Measurements from ENCODE around the gene BMPR1A.
"Not testable (repeated sequence)": the region's sequence is repeated elsewhere in the genome, so short reads cannot be mapped to it uniquely, and the experiment has no call there.

Gene BMPR1A

DNA sequence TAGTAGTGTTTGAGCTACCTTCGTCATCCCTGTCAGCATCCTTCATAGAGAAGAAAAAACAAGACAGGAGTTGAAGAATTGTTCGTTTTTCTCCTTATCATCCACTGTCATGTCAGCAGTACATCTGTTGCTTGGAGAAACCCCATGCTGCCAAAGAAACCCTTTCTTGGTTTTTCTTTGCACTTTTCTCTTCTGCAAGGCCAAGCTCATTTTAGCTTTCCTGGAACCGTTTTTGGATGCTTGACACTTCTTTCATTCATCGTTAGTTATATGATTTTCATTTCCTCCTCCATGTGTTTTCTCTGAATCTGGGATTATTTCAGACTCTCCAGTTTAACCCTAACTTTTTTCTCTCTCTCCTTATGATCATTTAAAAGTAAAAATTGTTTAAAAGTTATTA lies 142.1 kb downstream of the BMPR1A start:
- DNase-seq, result no peak

GRCh38 chr10:86899132-86899531 lies 142.7 kb downstream of the BMPR1A start:
- no peak for DNase-seq

DNA sequence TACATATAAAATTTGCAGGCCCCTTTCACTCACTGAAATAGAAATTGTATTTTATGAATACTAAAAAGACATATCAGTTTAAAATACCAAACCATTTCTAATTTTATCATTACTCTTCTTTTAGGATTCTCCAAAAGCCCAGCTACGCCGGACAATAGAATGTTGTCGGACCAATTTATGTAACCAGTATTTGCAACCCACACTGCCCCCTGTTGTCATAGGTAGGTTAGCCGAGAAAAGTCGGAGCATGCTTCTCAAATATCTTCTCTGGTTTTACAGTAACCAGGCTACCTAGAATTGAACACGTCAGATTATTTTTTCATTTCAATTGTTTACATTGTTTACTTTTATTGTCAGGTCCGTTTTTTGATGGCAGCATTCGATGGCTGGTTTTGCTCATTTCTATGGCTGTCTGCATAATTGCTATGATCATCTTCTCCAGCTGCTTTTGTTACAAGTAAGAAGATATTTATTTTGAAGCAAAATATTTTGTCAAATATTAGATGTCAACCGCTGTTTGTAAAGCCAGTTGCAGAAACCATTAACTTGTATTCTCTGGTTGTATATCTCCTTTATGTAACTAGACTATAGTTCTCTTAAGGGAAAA lies 143.4 kb downstream of the BMPR1A start:
- DNase-seq, result peak; percentile 14

GRCh38 chr10:86900955-86901354 lies 144.5 kb downstream of the BMPR1A start:
- no peak for DNase-seq

- DNase-seq, result no peak
Observed at GRCh38 chr10:86904600-86904999, 148.2 kb downstream of the BMPR1A start.

GRCh38 chr10:86905429-86905828 lies 149.0 kb downstream of the BMPR1A start:
- DNase-seq, result no peak

GRCh38 chr10:86914734-86915133 lies 158.3 kb downstream of the BMPR1A start:
- no peak for DNase-seq

DNA sequence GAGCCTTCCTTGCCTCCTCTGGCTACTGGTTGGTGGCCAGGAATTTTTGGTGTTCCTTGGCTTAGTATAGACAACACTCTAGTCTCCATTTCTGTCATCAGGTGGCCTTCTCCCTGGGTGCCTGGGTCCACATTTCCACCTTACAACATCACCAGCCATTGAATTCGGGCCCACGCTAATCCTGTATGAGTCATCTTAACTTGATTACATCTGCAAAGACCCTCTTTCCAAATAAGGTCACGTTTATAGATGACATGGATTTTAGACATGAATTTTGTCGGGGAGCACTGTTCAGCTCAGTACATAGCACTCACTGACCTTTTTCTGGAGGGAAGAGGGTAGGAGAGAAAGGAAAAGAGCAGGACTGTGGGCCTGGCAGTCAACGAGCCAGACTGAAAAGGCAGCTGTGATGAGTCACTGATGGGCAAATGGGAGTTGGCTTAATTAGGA lies 161.6 kb downstream of the BMPR1A start:
- no peak for DNase-seq

DNA sequence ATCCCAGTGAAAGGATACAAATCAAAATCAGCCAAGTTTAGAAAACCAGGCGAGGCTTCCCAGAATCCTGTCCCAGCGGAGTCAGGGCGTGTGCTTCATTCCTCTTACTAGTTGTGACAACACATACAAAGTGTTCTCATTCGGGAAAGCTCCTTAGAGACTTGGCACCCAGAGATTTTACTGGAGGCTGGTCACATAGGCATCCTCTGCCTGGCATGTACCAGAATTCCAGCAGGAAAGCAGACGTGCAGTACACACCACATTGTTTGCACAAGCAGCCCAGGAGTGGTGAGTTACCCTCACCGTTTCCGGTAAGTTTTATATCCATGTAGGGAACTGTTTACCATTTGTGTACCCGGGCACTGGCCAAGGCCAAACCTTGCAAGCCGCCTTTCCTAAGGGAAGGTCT lies 166.1 kb downstream of the BMPR1A start:
- DNase-seq, result no peak

- no peak for DNase-seq
Observed at GRCh38 chr10:86929468-86930380, 173.3 kb downstream of the BMPR1A start.

GRCh38 chr10:86931872-86932271 lies 175.5 kb downstream of the BMPR1A start:
- no peak for DNase-seq

DNA sequence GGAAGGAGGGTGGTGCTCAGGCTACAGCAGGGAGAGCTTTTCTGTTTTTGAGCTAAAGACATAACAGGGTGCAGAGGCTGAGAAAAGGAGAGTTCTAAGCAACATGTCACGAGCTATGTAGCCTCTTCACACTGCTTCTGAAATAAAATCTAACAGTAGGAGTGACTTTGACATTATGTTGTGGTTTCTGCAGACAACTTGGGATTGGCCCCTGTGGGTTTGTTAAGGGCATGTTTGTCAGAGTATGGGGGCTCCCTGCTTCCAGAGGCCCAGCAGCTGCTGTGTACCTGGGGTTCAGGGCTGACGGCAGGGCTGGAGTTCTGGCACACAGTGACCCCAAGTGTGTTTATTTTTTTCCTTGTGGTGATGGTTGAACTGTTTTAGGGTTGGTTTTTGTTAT lies 176.3 kb downstream of the BMPR1A start:
- DNase-seq, result no peak

DNA sequence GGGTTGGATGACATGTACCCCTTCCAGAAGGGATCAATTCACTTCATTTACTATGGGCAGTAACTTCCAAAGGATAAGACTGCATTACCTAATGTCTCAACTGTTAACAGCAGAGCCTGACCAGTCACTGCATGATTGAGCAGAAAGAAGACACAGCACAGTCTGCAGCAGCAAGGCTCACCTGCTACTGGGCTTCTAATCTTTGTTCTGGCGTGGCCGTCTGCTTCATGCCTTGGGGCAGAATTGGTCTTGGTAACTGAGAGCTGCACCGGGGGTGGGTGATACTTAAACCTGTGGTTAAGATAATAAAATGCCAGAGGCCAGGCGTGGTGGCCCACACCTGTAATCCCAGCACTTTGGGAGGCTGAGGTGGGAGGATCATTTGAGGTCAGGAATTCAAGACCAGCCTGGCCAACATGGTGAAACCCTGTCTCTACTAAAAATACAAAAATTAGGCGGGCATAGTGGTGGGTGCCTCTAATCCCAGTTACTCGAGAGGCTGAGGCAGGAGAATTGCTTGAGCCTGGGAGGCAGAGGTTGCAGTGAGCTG lies 177.8 kb downstream of the BMPR1A start:
- not testable (repeated sequence) for DNase-seq

GRCh38 chr10:86936661-86937501 lies 180.5 kb downstream of the BMPR1A start:
- no peak for DNase-seq

DNA sequence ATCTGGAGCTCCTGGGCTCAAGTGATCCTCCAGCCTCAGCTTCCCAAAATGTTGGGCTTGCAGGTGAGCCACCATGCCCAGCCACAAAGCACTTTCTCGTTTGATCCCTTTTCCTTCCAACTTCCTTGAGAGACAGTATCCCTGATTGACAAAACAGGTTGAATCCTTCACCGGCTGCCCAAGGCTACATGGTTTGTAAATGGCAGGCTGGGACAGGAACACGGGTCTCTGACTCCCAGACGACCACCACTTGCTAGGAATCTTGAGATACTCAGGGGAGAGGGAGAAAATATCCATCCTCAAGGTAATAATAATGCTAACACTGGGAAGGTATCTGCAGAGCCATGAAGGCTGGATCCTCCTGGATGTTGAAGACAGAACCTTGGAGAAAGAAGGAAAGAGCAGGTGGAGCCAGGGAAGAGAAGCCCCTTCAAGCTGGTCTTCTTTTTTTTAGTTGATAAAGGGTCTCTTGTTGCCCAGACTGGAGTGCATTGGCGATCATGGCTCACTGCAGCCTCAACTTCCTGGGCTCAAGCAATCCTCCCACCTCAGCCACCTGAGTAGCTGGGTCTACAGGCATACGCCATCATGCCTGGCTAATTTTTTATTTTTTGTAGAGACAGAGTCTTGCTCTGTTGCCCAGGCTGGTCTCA lies 181.2 kb downstream of the BMPR1A start:
- DNase-seq, result no peak

- DNase-seq, result no peak
Observed at GRCh38 chr10:86938260-86938659, 181.8 kb downstream of the BMPR1A start.

DNA sequence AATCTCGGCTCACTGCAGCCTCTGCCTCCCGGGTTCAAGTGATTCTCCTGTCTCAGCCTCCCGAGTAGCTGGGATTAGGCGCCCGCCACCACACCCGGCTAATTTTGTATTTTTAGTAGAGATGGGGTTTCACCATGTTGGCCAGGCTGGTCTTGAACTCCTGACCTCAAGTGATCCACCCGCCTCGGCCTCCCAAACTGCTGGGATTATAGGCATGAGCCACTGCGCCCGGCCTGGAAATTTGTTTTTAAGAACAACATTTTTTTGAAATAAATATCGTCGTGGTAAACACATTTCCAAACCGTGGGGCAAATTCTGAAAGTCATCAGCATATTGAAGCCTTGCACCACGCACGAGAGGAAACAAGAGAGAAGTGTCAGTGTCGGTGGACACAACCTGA lies 183.7 kb downstream of the BMPR1A start:
- not testable (repeated sequence) for DNase-seq

DNA sequence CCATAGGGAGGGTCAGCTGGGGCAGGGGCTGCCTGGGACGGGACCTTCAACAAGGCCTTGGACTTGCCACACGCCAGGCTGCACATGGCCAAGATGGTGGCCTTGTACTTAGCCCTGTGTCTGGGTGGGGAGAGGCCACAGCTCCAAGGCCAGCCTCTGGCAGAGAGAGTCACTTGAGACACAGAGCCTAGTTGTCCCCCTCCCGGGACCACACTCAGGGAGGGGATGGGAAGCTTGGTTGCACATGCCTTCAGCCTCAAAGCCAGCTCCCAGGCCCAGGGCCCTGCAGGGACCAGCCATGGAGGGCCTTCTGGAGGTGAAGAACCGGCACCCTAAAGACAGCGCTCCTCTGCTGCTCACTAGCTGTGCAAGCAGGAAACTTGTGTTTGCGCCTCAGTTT lies 184.3 kb downstream of the BMPR1A start:
- no peak for DNase-seq

DNA sequence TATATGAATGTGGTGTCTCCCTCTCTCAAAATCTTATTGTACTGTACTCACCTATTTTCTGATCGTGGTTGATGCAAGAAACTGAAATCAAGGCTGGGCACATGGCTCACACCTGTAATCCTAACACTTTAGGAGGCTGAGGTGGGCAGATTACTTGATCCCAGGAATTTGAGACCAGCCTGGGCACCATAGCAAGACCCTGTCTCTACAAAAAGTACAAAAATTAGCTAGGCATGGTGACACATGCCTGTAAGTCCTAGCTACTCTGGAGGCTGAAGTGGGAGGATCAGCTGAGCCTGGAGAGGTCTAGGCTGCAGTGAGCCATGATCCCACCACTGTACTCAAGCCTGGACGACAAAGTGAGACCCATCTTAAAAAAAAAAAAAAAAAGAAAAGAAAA lies 185.0 kb downstream of the BMPR1A start:
- no peak for DNase-seq

- no peak for DNase-seq
Observed at GRCh38 chr10:86941991-86942421, 185.6 kb downstream of the BMPR1A start.

DNA sequence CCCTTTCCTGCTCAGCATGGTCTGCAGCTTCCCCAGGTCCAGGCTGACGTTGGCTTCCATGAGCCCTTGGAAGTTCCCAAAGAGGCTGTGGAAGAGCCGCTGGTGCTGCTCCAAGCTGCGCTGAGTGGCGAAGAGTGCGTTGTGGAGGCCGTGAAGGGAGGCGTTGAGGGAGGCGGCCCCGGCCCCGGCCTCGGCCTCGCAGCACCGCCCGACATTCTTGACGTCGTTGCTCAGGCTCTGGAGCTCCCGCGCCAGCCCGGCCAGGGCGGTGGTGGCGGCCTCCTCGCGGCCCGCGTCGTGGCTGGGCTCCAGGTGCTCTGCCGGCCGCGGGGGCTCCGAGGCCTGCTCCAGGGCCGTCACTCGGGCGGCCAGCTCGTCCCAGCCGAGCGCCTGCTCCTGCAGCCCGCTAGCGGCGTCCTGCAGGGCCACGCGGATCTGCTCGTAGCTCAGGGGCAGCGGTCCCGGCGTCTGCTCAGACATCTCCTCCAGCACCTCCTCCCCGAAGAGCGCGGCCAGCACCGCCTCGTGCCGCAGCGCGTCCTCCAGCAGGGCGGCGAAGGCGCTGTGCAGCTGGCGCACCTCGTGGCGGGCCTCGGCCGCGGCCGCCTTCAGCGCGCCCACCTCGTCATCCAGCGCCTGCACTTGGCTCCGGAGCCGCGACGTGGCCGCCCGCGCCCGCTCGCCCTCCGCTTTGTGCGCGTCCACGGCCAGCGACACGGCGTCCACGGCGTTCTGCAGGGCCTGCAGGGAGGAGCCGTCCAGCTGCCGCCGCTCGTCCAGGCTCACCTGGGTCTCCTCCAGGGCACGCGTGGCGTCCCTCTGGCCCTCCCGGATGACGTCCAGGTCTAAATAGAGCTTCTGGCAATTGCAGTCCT lies 186.3 kb downstream of the BMPR1A start:
- DNase-seq, result no peak

Measured in central memory CD4-positive, alpha-beta T cell (primary cell).